Naive thymus-derived CD4-positive, alpha-beta T cell (primary cell): ENCODE results near the gene CHST14. TPM values are rescaled to one million over a fixed set of nuclear protein-coding genes. Genes with fewer than 3 reads are reported as not detected.
A peak's percentile ranks its signal among the peaks of the same experiment; 100 is the strongest.

Source experiments
- ATAC-seq: fragments of 150-1000 bp; cut with Tn5 transposase; 2 replicates; pipeline ENCODE4 v1.10.0; 2021; ENCODE audit warnings: mild to moderate bottlenecking, moderate library complexity
- CTCF ChIA-PET: fragments of 350-600 bp; sonication (Branson Sonifier 250); formaldehyde crosslinking; loops from one replicate; lab custom pipeline; 2021; ENCODE audit warnings: antibody characterized with exemption; lab: Charles Lee
- POLR2A ChIA-PET: fragments of 350-600 bp; sonication (Branson Sonifier 250); formaldehyde crosslinking; loops from one replicate; lab custom pipeline; 2021; ENCODE audit warnings: antibody characterized with exemption, inconsistent platforms; lab: Charles Lee
- DNase-seq, 9 donors: peaks; one replicate each; pipeline versions ENCODE4 v3.0.0 to v3.0.0-alpha.2; 2020 to 2022; ENCODE audit warnings: mixed read lengths in 1 of 9
- H3K27ac ChIP-seq: one replicate; pipeline ENCODE4 v1.7.0; 2013; ENCODE audit warnings: mild to moderate bottlenecking, low read depth, low read length, moderate library complexity
- H3K27me3 ChIP-seq, 2 donors: one replicate each; pipeline ENCODE4 v1.7.0; 2013; ENCODE audit warnings: low read length in 2 of 2, mild to moderate bottlenecking in 2 of 2, moderate library complexity in 2 of 2; ENCODE audit not compliant: control insufficient read depth in 2 of 2, insufficient read depth in 2 of 2
- H3K36me3 ChIP-seq, 3 experiments: 1 replicate in 2 of 3; 2 replicates in 1 of 3; pipeline ENCODE4 v1.7.0; 2013; ENCODE audit warnings: low read length in 3 of 3, mild to moderate bottlenecking in 3 of 3, moderate library complexity in 1 of 3; ENCODE audit not compliant: insufficient read depth in 3 of 3, control insufficient read depth in 2 of 3
- H3K4me1 ChIP-seq, 2 donors: one replicate each; pipeline ENCODE4 v1.7.0; 2013; ENCODE audit warnings: low read length in 2 of 2, mild to moderate bottlenecking in 2 of 2, moderate library complexity in 1 of 2; ENCODE audit not compliant: control insufficient read depth in 2 of 2, insufficient read depth in 2 of 2
- H3K4me3 ChIP-seq: 2 replicates; pipeline ENCODE4 v1.7.0; 2013; ENCODE audit warnings: mild to moderate bottlenecking, low read length
- H3K9me3 ChIP-seq, 3 experiments: 1 replicate in 2 of 3; 2 replicates in 1 of 3; pipeline ENCODE4 v1.7.0; 2013; ENCODE audit warnings: low read length in 3 of 3; ENCODE audit not compliant: control insufficient read depth in 2 of 3
- H3K27ac Mint-ChIP-seq, 9 donors: one replicate each; pipeline ENCODE4 v1.8.0; 2020 to 2022; ENCODE audit warnings: mixed read lengths in 9 of 9, mild to moderate bottlenecking in 8 of 9, moderate library complexity in 5 of 9, inconsistent platforms in 2 of 9
- H3K27me3 Mint-ChIP-seq, 5 donors: one replicate each; pipeline ENCODE4 v1.8.0; 2021 to 2022; ENCODE audit warnings: mixed read lengths in 5 of 5, mild to moderate bottlenecking in 1 of 5
- H3K36me3 Mint-ChIP-seq, 5 donors: one replicate each; pipeline ENCODE4 v1.8.0; 2020 to 2022; ENCODE audit warnings: mixed read lengths in 5 of 5, mild to moderate bottlenecking in 3 of 5, inconsistent platforms in 1 of 5
- H3K4me1 Mint-ChIP-seq, 7 donors: one replicate each; pipeline ENCODE4 v1.8.0; 2020 to 2022; ENCODE audit warnings: mixed read lengths in 7 of 7, mild to moderate bottlenecking in 3 of 7, inconsistent platforms in 1 of 7
- H3K4me3 Mint-ChIP-seq, 10 donors: one replicate each; pipeline ENCODE4 v1.8.0; 2020 to 2022; ENCODE audit warnings: mild to moderate bottlenecking in 10 of 10, mixed read lengths in 10 of 10, moderate library complexity in 6 of 10, inconsistent platforms in 2 of 10
- H3K9me3 Mint-ChIP-seq, 11 donors: one replicate each; pipeline ENCODE4 v1.8.0; 2020 to 2022; ENCODE audit warnings: mixed read lengths in 11 of 11, mild to moderate bottlenecking in 4 of 11, inconsistent platforms in 1 of 11, moderate library complexity in 1 of 11
- intact Hi-C, 2 donors: fragments of 100-400 bp; cut with micrococcal nuclease; formaldehyde crosslinking; loops; one replicate each; pipeline ENCODE4 v1.15.1; 2023
- polyA plus RNA-seq, 2 donors: library from polyadenylated mRNA; unstranded; fragments of 300-500 nt; fragmentation: Illumina TruSeq; gene quantifications; one replicate each; pipeline ENCODE4 v1.2.3, GENCODE V29; 2021
- total RNA-seq, 6 experiments: library from RNA in 5 of 6; stranded (reverse) in 5 of 6; gene quantifications; 1 replicate in 5 of 6; 2 replicates in 1 of 6; pipeline ENCODE4 v1.2.3 and lab custom pipeline; 2021 to 2026

Gene CHST14
- total and polyA plus RNA-seq, 7 experiments from 2014 or later, result 0.83 to 12.5 (median 9.5) TPM

DNA sequence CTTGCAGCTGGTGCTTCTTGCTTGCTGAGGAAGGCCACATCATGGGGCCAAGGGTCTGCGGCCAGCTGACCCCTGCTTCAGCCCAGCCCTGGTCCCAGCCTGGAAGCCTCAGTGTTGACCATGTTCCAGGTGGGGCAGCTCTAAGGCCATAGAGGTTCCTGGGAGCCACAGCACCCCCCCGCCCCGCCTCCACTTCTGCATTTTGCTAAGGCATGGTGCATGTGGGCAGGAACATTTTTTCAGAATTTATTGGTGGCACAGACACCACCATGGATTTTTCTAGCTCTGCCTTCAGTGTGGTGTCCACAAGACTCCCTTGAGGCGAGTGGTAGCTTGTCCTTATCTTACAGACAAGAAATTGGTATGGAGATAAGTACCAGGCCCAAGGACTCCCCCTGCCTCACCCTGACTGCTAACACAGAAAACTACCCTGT lies 1.9 kb upstream of the CHST14 start:
- H3K4me1 Mint-ChIP-seq, result peaks cover 15 to 51% (median 38%) of the 10 kb centered on the region in 7 donors
- DNase-seq (no peak), ATAC-seq (no peak)
- POLR2A ChIA-PET, result interaction anchor here (1.1 to 1.6 kb wide), 3 partner anchors 15 to 28 kb away, joined by 3 to 7 read pairs (median 3); partner anchors contain the start of gene BAHD1
- Histone ChIP-seq H3K9me3 (no peaks in the 10 kb centered on the region), H3K27ac (peak overlapping the region; percentile 5), H3K27me3 (no peaks in the 10 kb centered on the region), H3K36me3 (peaks cover 0 to 30% (median 15%) of the 10 kb centered on the region in 3 experiments), H3K4me1 (peaks cover 8 to 16% of the 10 kb centered on the region in 2 donors), H3K4me3 (no peak overlapping the region)
- H3K9me3 Mint-ChIP-seq, result no peaks in the 10 kb centered on the region
- peaks cover 0 to 3% (median 0%) of the 10 kb centered on the region in 5 donors for H3K27me3 Mint-ChIP-seq
- intact Hi-C loops, result loop anchor here in 1 of 2 donors (10.0 kb wide), 1 partner anchor 336 kb away; the partner anchor contains the start of genes DNAJC17 and ZFYVE19
- H3K4me3 Mint-ChIP-seq, result peak overlapping the region in 4 of 10 donors; percentile 3 to 61 (median 49)
- CTCF ChIA-PET, result interaction anchor here (2.0 kb wide), 1 partner anchor 28 kb away, joined by 7 read pairs; the partner anchor contains the start of gene BAHD1
- peaks cover 0 to 17% (median 3%) of the 10 kb centered on the region in 5 donors for H3K36me3 Mint-ChIP-seq
- peak overlapping the region in 8 of 9 donors; percentile 63 to 82 (median 78) for H3K27ac Mint-ChIP-seq

GRCh38 chr15:40469776-40470390 lies 901 bp upstream of the CHST14 start:
- intact Hi-C loops, result loop anchor here (1.0 to 10.0 kb wide), 8 partner anchors 15 to 335 kb away; partner anchors contain the start of genes BAHD1 (in 2 of the 2), CCDC32 (in 2 of the 2), DNAJC17 (in 1 of the 2) and RPUSD2 (in 1 of the 2)
- H3K27me3 ChIP-seq, result no peaks in the 10 kb centered on the region
- peaks cover 8 to 16% of the 10 kb centered on the region in 2 donors for H3K4me1 ChIP-seq
- no peaks in the 10 kb centered on the region for H3K9me3 ChIP-seq
- H3K4me1 Mint-ChIP-seq, result peaks cover 15 to 51% (median 38%) of the 10 kb centered on the region in 7 donors
- H3K4me3 ChIP-seq, result peak overlapping the region; percentile 36
- H3K9me3 Mint-ChIP-seq, result no peaks in the 10 kb centered on the region
- ChIA-PET CTCF (interaction anchor here (1.1 to 2.0 kb wide), 2 partner anchors 17 to 29 kb away, joined by 3 to 7 read pairs; partner anchors contain the start of gene BAHD1), POLR2A (interaction anchor here (0.7 to 1.6 kb wide), 8 partner anchors 13 to 86 kb away, joined by 3 to 7 read pairs (median 4); partner anchors contain the start of gene BAHD1)
- H3K27ac Mint-ChIP-seq, result peak overlapping the region; percentile 62 to 82 (median 75)
- H3K36me3 ChIP-seq, result peaks cover 0 to 20% (median 11%) of the 10 kb centered on the region in 3 experiments
- DNase-seq (no peak), ATAC-seq (no peak)
- H3K27me3 Mint-ChIP-seq, result peaks cover 0 to 3% (median 0%) of the 10 kb centered on the region in 5 donors
- H3K4me3 Mint-ChIP-seq, result peak overlapping the region; percentile 45 to 82 (median 60)
- H3K36me3 Mint-ChIP-seq, result peaks cover 0 to 11% (median 3%) of the 10 kb centered on the region in 5 donors
- H3K27ac ChIP-seq, result peak overlapping the region; percentile 81

DNA sequence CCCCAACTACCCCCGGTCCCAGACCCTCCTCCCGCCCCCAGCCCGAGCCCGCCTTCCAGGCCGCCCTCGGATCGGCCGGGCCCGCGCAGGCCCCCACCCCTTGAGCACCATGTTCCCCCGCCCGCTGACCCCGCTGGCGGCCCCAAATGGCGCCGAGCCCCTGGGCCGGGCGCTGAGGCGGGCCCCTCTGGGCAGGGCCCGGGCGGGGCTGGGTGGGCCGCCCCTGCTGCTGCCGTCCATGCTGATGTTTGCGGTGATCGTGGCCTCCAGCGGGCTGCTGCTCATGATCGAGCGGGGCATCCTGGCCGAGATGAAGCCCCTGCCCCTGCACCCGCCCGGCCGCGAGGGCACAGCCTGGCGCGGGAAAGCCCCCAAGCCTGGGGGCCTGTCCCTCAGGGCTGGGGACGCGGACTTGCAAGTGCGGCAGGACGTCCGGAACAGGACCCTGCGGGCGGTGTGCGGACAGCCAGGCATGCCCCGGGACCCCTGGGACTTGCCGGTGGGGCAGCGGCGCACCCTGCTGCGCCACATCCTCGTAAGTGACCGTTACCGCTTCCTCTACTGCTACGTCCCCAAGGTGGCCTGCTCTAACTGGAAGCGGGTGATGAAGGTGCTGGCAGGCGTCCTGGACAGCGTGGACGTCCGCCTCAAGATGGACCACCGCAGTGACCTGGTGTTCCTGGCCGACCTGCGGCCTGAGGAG lies 472 bp downstream of the CHST14 start:
- ChIA-PET CTCF (no interaction called here), POLR2A (interaction anchor here (1.2 to 1.6 kb wide), 2 partner anchors 19 to 87 kb away, joined by 4 to 5 read pairs; no protein-coding TSS in a partner anchor)
- H3K27me3 ChIP-seq, result no peaks in the 10 kb centered on the region
- peaks cover 0 to 5% (median 3%) of the 10 kb centered on the region in 5 donors for H3K36me3 Mint-ChIP-seq
- DNase-seq (peak in 3 of 9 donors; percentile 15 to 45 (median 19)), ATAC-seq (peak; percentile 58)
- H3K27ac ChIP-seq, result peak overlapping the region; percentile 81
- H3K4me3 ChIP-seq, result peak overlapping the region; percentile 89
- H3K27me3 Mint-ChIP-seq, result peaks cover 0 to 7% (median 0%) of the 10 kb centered on the region in 5 donors
- peaks cover 8 to 16% of the 10 kb centered on the region in 2 donors for H3K4me1 ChIP-seq
- intact Hi-C loops, result loop anchor here (1.0 to 10.0 kb wide), 6 partner anchors 16 to 148 kb away; partner anchors contain the start of genes BAHD1 (in 1 of the 2), CCDC32 (in 1 of the 2), INAFM2 (in 1 of the 2) and KNSTRN (in 1 of the 2)
- H3K9me3 Mint-ChIP-seq, result no peaks in the 10 kb centered on the region
- peaks cover 15 to 43% (median 35%) of the 10 kb centered on the region in 7 donors for H3K4me1 Mint-ChIP-seq
- H3K4me3 Mint-ChIP-seq, result peak overlapping the region; percentile 90 to 96 (median 92)
- H3K27ac Mint-ChIP-seq, result peak overlapping the region; percentile 80 to 95 (median 87)
- no peaks in the 10 kb centered on the region for H3K9me3 ChIP-seq
- H3K36me3 ChIP-seq, result peaks cover 0 to 6% (median 0%) of the 10 kb centered on the region in 3 experiments

GRCh38 chr15:40471808-40472150 lies 995 bp downstream of the CHST14 start:
- intact Hi-C loops, result loop anchor here (1.0 to 10.0 kb wide), 6 partner anchors 17 to 148 kb away; partner anchors contain the start of genes BAHD1 (in 1 of the 2), CCDC32 (in 1 of the 2), INAFM2 (in 1 of the 2) and KNSTRN (in 1 of the 2)
- peak overlapping the region; percentile 90 to 96 (median 92) for H3K4me3 Mint-ChIP-seq
- ChIA-PET CTCF (no interaction called here), POLR2A (interaction anchor here (1.3 kb wide), 1 partner anchor 17 kb away, joined by 6 read pairs; no protein-coding TSS in a partner anchor)
- H3K36me3 ChIP-seq, result peaks cover 0 to 1% (median 0%) of the 10 kb centered on the region in 3 experiments
- ATAC-seq (peak; percentile 30), DNase-seq (peak in 3 of 9 donors; percentile 10 to 36 (median 29))
- H3K27me3 ChIP-seq, result no peaks in the 10 kb centered on the region
- peak overlapping the region; percentile 89 for H3K4me3 ChIP-seq
- peaks cover 0 to 7% (median 0%) of the 10 kb centered on the region in 5 donors for H3K27me3 Mint-ChIP-seq
- H3K4me1 Mint-ChIP-seq, result peaks cover 12 to 39% (median 31%) of the 10 kb centered on the region in 7 donors
- H3K9me3 Mint-ChIP-seq, result no peaks in the 10 kb centered on the region
- peak overlapping the region; percentile 81 for H3K27ac ChIP-seq
- no peaks in the 10 kb centered on the region for H3K9me3 ChIP-seq
- H3K4me1 ChIP-seq, result peaks cover 8 to 12% of the 10 kb centered on the region in 2 donors
- peaks cover 0 to 3% (median 0%) of the 10 kb centered on the region in 5 donors for H3K36me3 Mint-ChIP-seq
- peak overlapping the region; percentile 80 to 95 (median 87) for H3K27ac Mint-ChIP-seq

DNA sequence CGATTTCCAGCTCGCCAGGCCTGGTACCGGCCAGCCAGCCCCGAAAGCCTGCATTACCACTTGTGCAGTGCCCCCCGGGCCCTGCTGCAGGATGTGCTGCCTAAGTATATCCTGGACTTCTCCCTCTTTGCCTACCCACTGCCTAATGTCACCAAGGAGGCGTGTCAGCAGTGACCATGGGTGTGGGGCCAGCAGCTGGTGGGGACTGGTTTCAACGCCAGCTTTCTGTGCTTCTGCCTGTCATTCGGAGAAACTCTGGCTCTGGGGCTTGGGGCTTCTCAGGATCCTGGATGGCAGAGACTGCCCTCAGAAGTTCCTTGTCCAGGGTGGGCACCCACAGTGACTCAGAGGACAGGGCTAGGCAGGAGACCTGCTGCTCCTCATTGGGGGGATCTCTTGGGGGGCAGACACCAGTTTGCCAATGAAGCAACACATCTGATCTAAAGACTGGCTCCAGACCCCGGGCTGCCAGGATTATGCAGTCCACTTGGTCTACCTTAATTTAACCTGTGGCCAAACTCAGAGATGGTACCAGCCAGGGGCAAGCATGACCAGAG lies 1.5 kb downstream of the CHST14 start:
- H3K27me3 ChIP-seq, result no peaks in the 10 kb centered on the region
- DNase-seq (no peak), ATAC-seq (no peak)
- peaks cover 0 to 3% (median 0%) of the 10 kb centered on the region in 5 donors for H3K36me3 Mint-ChIP-seq
- peaks cover 0 to 11% (median 0%) of the 10 kb centered on the region in 5 donors for H3K27me3 Mint-ChIP-seq
- H3K9me3 ChIP-seq, result no peaks in the 10 kb centered on the region
- peak overlapping the region; percentile 89 for H3K4me3 ChIP-seq
- intact Hi-C loops, result loop anchor here in 1 of 2 donors (10.0 kb wide), 1 partner anchor 93 kb away; the partner anchor contains the start of genes CCDC32 and RPUSD2
- peak overlapping the region; percentile 90 to 96 (median 92) for H3K4me3 Mint-ChIP-seq
- H3K4me1 Mint-ChIP-seq, result peaks cover 7 to 34% (median 27%) of the 10 kb centered on the region in 7 donors
- CTCF ChIA-PET, result no interaction called here
- H3K27ac Mint-ChIP-seq, result peak overlapping the region; percentile 46 to 95 (median 87)
- H3K27ac ChIP-seq, result no peak overlapping the region
- POLR2A ChIA-PET, result interaction anchor here (1.3 kb wide), 1 partner anchor 18 kb away, joined by 6 read pairs; no protein-coding TSS in a partner anchor
- peaks cover 8 to 10% of the 10 kb centered on the region in 2 donors for H3K4me1 ChIP-seq
- no peaks in the 10 kb centered on the region for H3K9me3 Mint-ChIP-seq
- H3K36me3 ChIP-seq, result no peaks in the 10 kb centered on the region
